ENCODE results near the gene PHACTR3. TPM values are rescaled to one million over a fixed set of nuclear protein-coding genes. Genes with fewer than 3 reads are reported as not detected.

The PHACTR3 gene
- total RNA-seq, 1 donor from 2014 or later, result 0.14 TPM

- no peak overlapping the region for H3K4me2 ChIP-seq (ENCODE audit: low read length)
- Mint-ChIP-seq H3K27ac (ENCODE audit: unreplicated experiment) (no peak overlapping the region), H3K27me3 (ENCODE audit: low read depth, unreplicated experiment) (peaks cover 7% of the 10 kb centered on the region), H3K4me1 (ENCODE audit: low read depth, unreplicated experiment) (no peaks in the 10 kb centered on the region), H3K9me3 (ENCODE audit: unreplicated experiment) (peaks cover 9% of the 10 kb centered on the region), H3K36me3 (ENCODE audit: low read depth, unreplicated experiment) (no peaks in the 10 kb centered on the region), H3K4me3 (ENCODE audit: unreplicated experiment) (no peak overlapping the region)
- H3K9ac ChIP-seq (ENCODE audit: low read length), result no peak overlapping the region
- H3K4me3 ChIP-seq (ENCODE audit: insufficient read depth, low read depth, low read length), result no peak overlapping the region
- FAIRE-seq (no peak), DNase-seq (ENCODE audit: low read depth) (no peak)
- no peak for TF ChIP-seq CTCF (IDR thresholded peaks at IDR 0.05; ENCODE audit: insufficient read depth, low read depth, low read length)
- no peak for TF ChIP-seq EZH2 (IDR thresholded peaks at IDR 0.05; ENCODE audit: insufficient read depth, low read length)
- H3K4me1 ChIP-seq (ENCODE audit: insufficient read depth, low read length), result no peaks in the 10 kb centered on the region
- no peaks in the 10 kb centered on the region for H3K79me2 ChIP-seq (ENCODE audit: insufficient read depth, low read length)
- no peaks in the 10 kb centered on the region for H3K36me3 ChIP-seq (ENCODE audit: insufficient read depth, low read length)
- no peak overlapping the region for H2AFZ ChIP-seq (ENCODE audit: low read depth, low read length)
- H3K9me3 ChIP-seq (ENCODE audit: insufficient read depth, low read depth, low read length), result no peaks in the 10 kb centered on the region
- no peak overlapping the region for H3K27ac ChIP-seq (ENCODE audit: low read depth, low read length)
- no peaks in the 10 kb centered on the region for H3K27me3 ChIP-seq (ENCODE audit: insufficient read depth, low read length)
- no peaks in the 10 kb centered on the region for H4K20me1 ChIP-seq (ENCODE audit: insufficient read depth, low read length)
Measured at GRCh38 chr20:59804871-59805665, 200.7 kb downstream of the PHACTR3 start.

GRCh38 chr20:59805786-59806577 lies 201.6 kb downstream of the PHACTR3 start:
- H3K36me3 ChIP-seq (ENCODE audit: insufficient read depth, low read length), result no peaks in the 10 kb centered on the region
- H3K9ac ChIP-seq (ENCODE audit: low read length), result no peak overlapping the region
- H3K4me3 ChIP-seq (ENCODE audit: insufficient read depth, low read depth, low read length), result no peak overlapping the region
- Mint-ChIP-seq H3K9me3 (ENCODE audit: unreplicated experiment) (peaks cover 9% of the 10 kb centered on the region), H3K36me3 (ENCODE audit: low read depth, unreplicated experiment) (no peaks in the 10 kb centered on the region), H3K27me3 (ENCODE audit: low read depth, unreplicated experiment) (peaks cover 12% of the 10 kb centered on the region), H3K4me1 (ENCODE audit: low read depth, unreplicated experiment) (no peaks in the 10 kb centered on the region), H3K4me3 (ENCODE audit: unreplicated experiment) (no peak overlapping the region), H3K27ac (ENCODE audit: unreplicated experiment) (no peak overlapping the region)
- no peaks in the 10 kb centered on the region for H3K9me3 ChIP-seq (ENCODE audit: insufficient read depth, low read depth, low read length)
- no peaks in the 10 kb centered on the region for H3K4me1 ChIP-seq (ENCODE audit: insufficient read depth, low read length)
- no peak for DNase-seq (ENCODE audit: low read depth)
- H3K27me3 ChIP-seq (ENCODE audit: insufficient read depth, low read length), result no peaks in the 10 kb centered on the region
- TF ChIP-seq CTCF (IDR thresholded peaks at IDR 0.05; ENCODE audit: insufficient read depth, low read depth, low read length) (no peak), EZH2 (IDR thresholded peaks at IDR 0.05; ENCODE audit: insufficient read depth, low read length) (no peak)
- no peaks in the 10 kb centered on the region for H4K20me1 ChIP-seq (ENCODE audit: insufficient read depth, low read length)
- H3K79me2 ChIP-seq (ENCODE audit: insufficient read depth, low read length), result no peaks in the 10 kb centered on the region
- H2AFZ ChIP-seq (ENCODE audit: low read depth, low read length), result no peak overlapping the region
- no peak overlapping the region for H3K4me2 ChIP-seq (ENCODE audit: low read length)
- no peak overlapping the region for H3K27ac ChIP-seq (ENCODE audit: low read depth, low read length)
- FAIRE-seq, result no peak

All from astrocyte (in vitro differentiated cells and primary cell).